HepG2 (cell line): Measurements from ENCODE around the gene KDM6B. TPM values are rescaled to one million over a fixed set of nuclear protein-coding genes. Genes with fewer than 3 reads are reported as not detected.

Experiments
- ATAC-seq: fragments of 200-7000 bp; cut with Tn5 transposase; 3 replicates; pipeline ENCODE4 v1.9.1; 2020; ENCODE audit warnings: mild to moderate bottlenecking, moderate library complexity
- BruUV-seq: library from RNA; stranded (reverse); fragments of 400-500 nt; replicated peaks from 2 replicates; lab custom pipeline; 2021; lab: Mats Ljungman, UMichigan
- CTCF ChIA-PET: fragments of 300-600 bp; formaldehyde crosslinking; extraction: SDS; loops from one replicate; lab custom pipeline; 2021; ENCODE audit warnings: low total read pairs, inconsistent platforms, low intra/inter-chr PET ratio; lab: Yijun Ruan, JAX
- POLR2A ChIA-PET: fragments of 350-600 bp; sonication (Branson Sonifier 250); formaldehyde crosslinking; loops from one replicate; lab custom pipeline; 2020; ENCODE audit warnings: antibody characterized with exemption, inconsistent platforms; lab: Yijun Ruan, JAX
- DNase-seq: peaks from one replicate; pipeline ENCODE4 v3.0.0-alpha.2; 2015; ENCODE audit warnings: low spot score
- FAIRE-seq: peaks from 3 replicates; lab custom pipeline; 2011; peaks lifted over from hg19 to GRCh38; lab: Jason Lieb, UNC
- H2AFZ ChIP-seq: one replicate; pipeline ENCODE4 v1.6.1; 2011; ENCODE audit warnings: low read length, inconsistent platforms
- H3K27ac ChIP-seq: fragments of 300-600 bp; 3 replicates; pipeline ENCODE4 v1.8.0; 2011; ENCODE audit warnings: mixed run types, mild to moderate bottlenecking, mixed read lengths, low read length, inconsistent platforms; ENCODE audit not compliant: insufficient read depth; ENCODE audit errors: extremely low read length
- H3K27me3 ChIP-seq, 2 experiments: fragments of 200-600 bp in 1 of 2; 2 replicates in 1 of 2; 3 replicates in 1 of 2; pipeline versions ENCODE4 v1.6.0 to v1.8.0; 2011; ENCODE audit warnings: low read length in 2 of 2, mild to moderate bottlenecking in 2 of 2, moderate library complexity in 2 of 2, inconsistent platforms in 1 of 2; ENCODE audit not compliant: insufficient read depth in 2 of 2, control insufficient read depth in 1 of 2
- H3K36me3 ChIP-seq, 2 experiments: fragments of 200-600 bp in 1 of 2; replicated peaks in 1 of 2; 2 replicates in 1 of 2; 3 replicates in 1 of 2; pipeline versions ENCODE4 v1.5.1 to v1.8.0; 2011; ENCODE audit warnings: low read length in 2 of 2, inconsistent platforms in 1 of 2; ENCODE audit not compliant: insufficient read depth in 2 of 2, control insufficient read depth in 1 of 2
- H3K4me1 ChIP-seq: 2 replicates; pipeline ENCODE4 v1.5.1; 2012; ENCODE audit warnings: low read length, inconsistent platforms; ENCODE audit not compliant: insufficient read depth
- H3K4me2 ChIP-seq: 2 replicates; pipeline ENCODE4 v1.6.0; 2011; ENCODE audit warnings: low read depth, low read length, inconsistent platforms
- H3K4me3 ChIP-seq, 3 experiments: fragments of 200-600 bp in 1 of 3; sonication (generic), shearing (Covaris generic) in 1 of 3; replicated peaks in 1 of 3; 2 replicates each; pipeline ENCODE4 v1.5.1; 2011 to 2016; ENCODE audit warnings: low read length in 3 of 3, inconsistent platforms in 2 of 3, low read depth in 2 of 3, mild to moderate bottlenecking in 2 of 3, control low read depth in 1 of 3, mixed read lengths in 1 of 3; ENCODE audit not compliant: insufficient read depth in 1 of 3
- H3K79me2 ChIP-seq: one replicate; pipeline ENCODE4 v1.6.1; 2011; ENCODE audit warnings: low read length, inconsistent platforms; ENCODE audit not compliant: insufficient read depth
- H3K9ac ChIP-seq: 2 replicates; pipeline ENCODE4 v1.6.0; 2011; ENCODE audit warnings: mild to moderate bottlenecking, low read depth, low read length, inconsistent platforms; ENCODE audit not compliant: insufficient read depth
- H3K9me3 ChIP-seq: 2 replicates; pipeline ENCODE4 v1.5.1; 2012; ENCODE audit warnings: mild to moderate bottlenecking, low read length
- H4K20me1 ChIP-seq: 2 replicates; pipeline ENCODE4 v1.6.0; 2011; ENCODE audit warnings: inconsistent platforms, mild to moderate bottlenecking, low read length, moderate library complexity; ENCODE audit not compliant: insufficient read depth
- FOSL2 ChIP-seq: sonication (generic); formaldehyde crosslinking; IDR thresholded peaks from 2 replicates; pipeline ENCODE4 v1.4.0; 2020; ENCODE audit warnings: missing genetic modification reagents
- HDAC2 ChIP-seq: sonication (generic); formaldehyde crosslinking; IDR thresholded peaks from 2 replicates; pipeline ENCODE4 v1.4.0; 2020; ENCODE audit warnings: missing genetic modification reagents
- HNRNPLL ChIP-seq: fragments of 200-400 bp; formaldehyde crosslinking; IDR thresholded peaks from 2 replicates; pipeline ENCODE4 v1.6.1; 2017; ENCODE audit warnings: mild to moderate bottlenecking, low read depth, low read length; ENCODE audit not compliant: poor library complexity, severe bottlenecking
- IKZF1 ChIP-seq: fragments of 450-650 bp; IDR thresholded peaks from 2 replicates; pipeline ENCODE4 v1.7.1; 2016
- KDM2A ChIP-seq: sonication (generic); formaldehyde crosslinking; IDR thresholded peaks from 2 replicates; pipeline ENCODE4 v1.4.0; 2020; ENCODE audit warnings: low read depth, missing genetic modification reagents, borderline replicate concordance
- KLF16 ChIP-seq, 2 experiments: sonication (generic) in 1 of 2; formaldehyde crosslinking in 1 of 2; IDR thresholded peaks; 2 replicates each; pipeline versions ENCODE4 v1.6.1 to v1.8.0; 2016 to 2023; ENCODE audit warnings: missing genetic modification reagents in 2 of 2, missing compliant biosample characterization in 1 of 2
- LCORL ChIP-seq, 2 experiments: fragments of 450-650 bp in 1 of 2; sonication (generic) in 1 of 2; formaldehyde crosslinking in 1 of 2; IDR thresholded peaks; 2 replicates each; pipeline versions ENCODE4 v1.5.0 to v1.6.1; 2017 to 2020; ENCODE audit warnings: antibody characterized with exemption in 1 of 2, missing genetic modification reagents in 1 of 2
- MTA1 ChIP-seq: sonication (generic); formaldehyde crosslinking; IDR thresholded peaks from 2 replicates; pipeline ENCODE4 v1.4.0; 2020; ENCODE audit warnings: missing genetic modification reagents, mild to moderate bottlenecking, borderline replicate concordance
- PCBP2 ChIP-seq: fragments of 200-400 bp; formaldehyde crosslinking; optimal IDR thresholded peaks from 2 replicates; pipeline ENCODE3; 2018; ENCODE audit warnings: low read length, low read depth; ENCODE audit not compliant: poor library complexity, severe bottlenecking
- SAFB2 ChIP-seq: sonication (generic); formaldehyde crosslinking; IDR thresholded peaks from 2 replicates; pipeline ENCODE4 v1.5.1; 2020; ENCODE audit warnings: missing genetic modification reagents, low read depth, mild to moderate bottlenecking, borderline replicate concordance
- SAP130 ChIP-seq: IDR thresholded peaks from 2 replicates; pipeline ENCODE4 v1.6.1; 2016; ENCODE audit warnings: low read depth
- SETDB1 ChIP-seq: sonication (generic); formaldehyde crosslinking; IDR thresholded peaks from 2 replicates; pipeline ENCODE4 v1.5.1; 2020; ENCODE audit warnings: missing genetic modification reagents, mild to moderate bottlenecking, borderline replicate concordance
- TEAD3 ChIP-seq: optimal IDR thresholded peaks from 2 replicates; pipeline ENCODE3; 2016; ENCODE audit warnings: borderline replicate concordance
- ZNF160 ChIP-seq: sonication (generic); formaldehyde crosslinking; IDR thresholded peaks from 2 replicates; pipeline ENCODE4 v1.8.0; 2022; ENCODE audit warnings: mild to moderate bottlenecking, inconsistent platforms, missing genetic modification reagents
- ZNF678 ChIP-seq: sonication (generic); formaldehyde crosslinking; IDR thresholded peaks from 2 replicates; pipeline ENCODE4 v1.4.0; 2020; ENCODE audit warnings: mild to moderate bottlenecking, missing genetic modification reagents
- ZNF709 ChIP-seq: sonication (generic); formaldehyde crosslinking; IDR thresholded peaks from 2 replicates; pipeline ENCODE4 v1.5.0; 2020; ENCODE audit warnings: mild to moderate bottlenecking, missing genetic modification reagents
- ZNF883 ChIP-seq: sonication (generic); formaldehyde crosslinking; IDR thresholded peaks from 2 replicates; pipeline ENCODE4 v1.5.1; 2020; ENCODE audit warnings: mild to moderate bottlenecking, missing genetic modification reagents; ENCODE audit errors: not compliant biosample characterization
- WGBS: methylation state at CpG from one replicate; pipeline ENCODE4 v1.1.6; 2017; ENCODE audit warnings: low lambda C conversion rate; 5-methylcytosine and 5-hydroxymethylcytosine counted together
- in situ Hi-C: cut with HindIII; loops from 2 replicates; pipeline ENCODE4 v1.10.0; 2017; ENCODE audit warnings: low pct_unique_long_range_greater_than_20kb; ENCODE audit not compliant: extremely low pct_ligation_motif_present
- intact Hi-C: fragments of 100-400 bp; cut with micrococcal nuclease; formaldehyde crosslinking; loops from one replicate; pipeline ENCODE4 v1.10.0; 2022; ENCODE audit not compliant: unreplicated experiment
- polyA plus RNA-seq, 8 experiments: library from polyadenylated mRNA; depleted of rRNA in 3 of 8; stranded (reverse) in 7 of 8; unstranded in 1 of 8; fragments of >200 nt; fragmentation: Illumina TruSeq in 4 of 8; extraction: Trizol in 4 of 8; gene quantifications; 2 replicates each; pipeline versions ENCODE4 v1.2.1 to v1.2.3, GENCODE V29; 2011 to 2016; ENCODE audit warnings: low read depth in 4 of 8, missing spikeins in 1 of 8, mixed read lengths in 1 of 8; ENCODE audit not compliant: insufficient read depth in 1 of 8
- total RNA-seq, 5 experiments: library from RNA; depleted of rRNA; stranded (reverse); fragments of >200 nt; fragmentation: Illumina TruSeq; extraction: Trizol; gene quantifications; 2 replicates each; pipeline ENCODE4 v1.2.3, GENCODE V29; 2016; ENCODE audit warnings: low read depth in 1 of 5
- TF ChIP-seq, protein P1 (sequence below): sonication (generic); IDR thresholded peaks from 2 replicates; pipeline ENCODE4 v1.6.1; 2016; ENCODE audit warnings: low read depth, borderline replicate concordance
- TF ChIP-seq, protein P2 (sequence below): sonication (generic); formaldehyde crosslinking; IDR thresholded peaks from 2 replicates; pipeline ENCODE4 v1.4.0; 2020; ENCODE audit warnings: mild to moderate bottlenecking, low read depth, missing genetic modification reagents

Gene KDM6B
- total and polyA plus RNA-seq, 2 of the 13 experiments (the other 11 are each of a cell fraction or from before 2014, with no cell fraction given) = 1.3 to 2.1 TPM

DNA sequence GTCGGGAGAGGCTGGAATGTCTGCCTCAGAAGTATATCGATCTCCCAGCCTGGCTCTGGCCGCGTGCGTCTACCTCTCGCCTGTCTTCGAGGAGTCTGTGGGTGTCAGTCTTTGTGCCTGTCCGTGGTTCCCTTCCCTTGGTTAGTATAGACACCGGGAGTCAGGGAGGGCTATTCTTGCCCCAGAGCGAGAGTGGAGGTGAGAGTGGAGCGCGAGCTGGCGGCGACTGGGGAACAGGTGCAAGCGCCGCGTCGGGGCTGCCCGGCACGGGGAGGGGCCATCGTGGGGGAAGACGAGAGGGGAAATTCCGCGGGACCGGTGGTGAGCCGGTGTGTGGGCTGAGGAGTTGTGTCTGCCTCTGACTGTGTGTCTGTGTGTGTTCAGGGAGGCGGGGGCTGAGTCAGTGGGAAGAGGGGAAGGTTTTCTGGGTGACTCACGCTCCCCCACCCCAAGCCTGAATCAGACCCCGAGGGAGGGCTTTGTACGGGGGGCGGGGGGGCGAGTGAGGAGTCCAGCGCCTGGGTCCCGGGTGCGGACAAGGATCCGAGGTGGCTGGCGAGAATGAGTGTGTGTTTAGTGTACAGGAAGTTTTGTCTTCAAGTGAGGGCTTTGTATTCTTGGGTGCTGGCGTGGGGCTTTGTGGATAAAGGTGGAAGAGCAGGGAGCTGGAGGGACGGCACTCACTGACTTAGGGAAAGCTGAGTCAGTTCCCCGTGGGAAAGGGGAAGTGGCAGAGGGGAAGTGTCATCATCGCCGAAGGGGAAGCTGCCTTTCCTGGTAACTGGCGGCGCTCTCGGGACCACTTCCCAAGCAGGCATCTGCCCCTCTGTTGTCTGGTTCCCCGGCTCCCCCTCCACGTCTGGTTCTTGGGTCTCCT is 8.6 kb downstream of the KDM6B start (continued):
- TF ChIP-seq ZNF883 (peak; percentile 49), SAP130 (CRISPR knock-in tag) (peak; percentile 2; the same call in 1 of the 2 replicates), SETDB1 (CRISPR knock-in tag) (no peak), IKZF1 (no peak), LCORL (IDR thresholded peaks at IDR 0.05) (no peak), LCORL (CRISPR knock-in tag; IDR thresholded peaks at IDR 0.05) (peak; percentile 5; the same call in 1 of the 2 replicates), PCBP2 (peak; percentile 14), FOSL2 (CRISPR knock-in tag) (peak; percentile 80), SAFB2 (CRISPR knock-in tag) (0 out of 2 replicates have a peak, but pooled peaks have one; percentile 52), HNRNPLL (peak; percentile 2), HDAC2 (0 out of 2 replicates have a peak, but pooled peaks have one; percentile 29)
- TF ChIP-seq, protein P1, sequence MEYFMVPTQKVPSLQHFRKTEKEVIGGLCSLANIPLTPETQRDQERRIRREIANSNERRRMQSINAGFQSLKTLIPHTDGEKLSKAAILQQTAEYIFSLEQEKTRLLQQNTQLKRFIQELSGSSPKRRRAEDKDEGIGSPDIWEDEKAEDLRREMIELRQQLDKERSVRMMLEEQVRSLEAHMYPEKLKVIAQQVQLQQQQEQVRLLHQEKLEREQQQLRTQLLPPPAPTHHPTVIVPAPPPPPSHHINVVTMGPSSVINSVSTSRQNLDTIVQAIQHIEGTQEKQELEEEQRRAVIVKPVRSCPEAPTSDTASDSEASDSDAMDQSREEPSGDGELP = 0 out of 2 replicates have a peak, but pooled peaks have one; percentile 30

DNA sequence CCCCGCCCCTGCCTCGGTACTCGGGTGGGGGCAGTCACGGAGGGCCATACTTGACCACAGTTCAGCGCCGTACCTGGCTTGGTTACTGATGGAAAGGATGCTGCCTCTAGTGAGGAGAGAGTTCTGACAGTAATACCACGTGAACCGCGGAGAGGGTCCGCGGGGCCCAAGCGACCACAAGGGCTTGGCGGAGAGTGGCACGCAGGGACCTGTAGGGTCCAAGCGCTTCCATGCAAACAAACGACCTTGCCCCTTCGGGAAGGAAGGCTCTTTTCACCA is 9.2 kb downstream of the KDM6B start:
- Histone ChIP-seq H3K4me3 (peak overlapping the region; percentile 83 to 95 (median 86)), H3K36me3 (peaks cover 19 to 20% of the 10 kb centered on the region in 2 experiments; a peak in 4 of 5 replicates), H2AFZ (no peak overlapping the region), H3K4me2 (peak overlapping the region; percentile 99), H3K9ac (peak overlapping the region; percentile 96), H3K79me2 (peaks cover 54% of the 10 kb centered on the region), H3K27me3 (peaks cover 0 to 3% of the 10 kb centered on the region in 2 experiments; a peak in 1 of 5 replicates), H3K9me3 (no peaks in the 10 kb centered on the region), H3K27ac (peak overlapping the region; percentile 97), H3K4me1 (peaks cover 40% of the 10 kb centered on the region), H4K20me1 (peaks cover 26% of the 10 kb centered on the region)
- no peak for FAIRE-seq
- WGBS = 0% methylated on average over 7 of the region's 17 CpGs
- CTCF ChIA-PET = no interaction called here
- DNase-seq = no peak
- no peak for ATAC-seq
- intact Hi-C loops = loop anchor here (5.0 kb wide), 1 partner anchor 199 kb away; no protein-coding TSS in a partner anchor
- POLR2A ChIA-PET = interaction anchor here (1.2 to 6.4 kb wide), 7 partner anchors 8 to 440 kb away, joined by 3 to 159 read pairs (median 5); partner anchors contain the start of genes CNTROB, CYB5D1, KDM6B and NAA38
- TSS peak; percentile 68 for BruUV-seq
- in situ Hi-C loops = loop anchor here (10.0 kb wide), 1 partner anchor 268 kb away; the partner anchor contains the start of gene CD68
- TF ChIP-seq ZNF678 (CRISPR knock-in tag) = peak; percentile 84; the same call in 1 of the 2 replicates
- TF ChIP-seq, protein P1 = no peak
- 0 out of 2 replicates have a peak, but pooled peaks have one; percentile 27 for TF ChIP-seq ZNF709 (CRISPR knock-in tag)
- TF ChIP-seq MTA1 (CRISPR knock-in tag) = 0 out of 2 replicates have a peak, but pooled peaks have one; percentile 11
- TF ChIP-seq, protein P2, sequence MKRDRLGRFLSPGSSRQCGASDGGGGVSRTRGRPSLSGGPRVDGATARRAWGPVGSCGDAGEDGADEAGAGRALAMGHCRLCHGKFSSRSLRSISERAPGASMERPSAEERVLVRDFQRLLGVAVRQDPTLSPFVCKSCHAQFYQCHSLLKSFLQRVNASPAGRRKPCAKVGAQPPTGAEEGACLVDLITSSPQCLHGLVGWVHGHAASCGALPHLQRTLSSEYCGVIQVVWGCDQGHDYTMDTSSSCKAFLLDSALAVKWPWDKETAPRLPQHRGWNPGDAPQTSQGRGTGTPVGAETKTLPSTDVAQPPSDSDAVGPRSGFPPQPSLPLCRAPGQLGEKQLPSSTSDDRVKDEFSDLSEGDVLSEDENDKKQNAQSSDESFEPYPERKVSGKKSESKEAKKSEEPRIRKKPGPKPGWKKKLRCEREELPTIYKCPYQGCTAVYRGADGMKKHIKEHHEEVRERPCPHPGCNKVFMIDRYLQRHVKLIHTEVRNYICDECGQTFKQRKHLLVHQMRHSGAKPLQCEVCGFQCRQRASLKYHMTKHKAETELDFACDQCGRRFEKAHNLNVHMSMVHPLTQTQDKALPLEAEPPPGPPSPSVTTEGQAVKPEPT (CRISPR knock-in tag) = 0 out of 2 replicates have a peak, but pooled peaks have one; percentile 21
- 0 out of 2 replicates have a peak, but pooled peaks have one; percentile 11 for TF ChIP-seq KDM2A
- TF ChIP-seq ZNF160 = no peak
- TF ChIP-seq KLF16 (CRISPR knock-in tag; IDR thresholded peaks at IDR 0.05) = peak in 1 of 2 experiments; percentile 10; a peak in 1 of 4 replicates
- TF ChIP-seq TEAD3 (CRISPR knock-in tag) = peak; percentile 31
